RPMI7951 (cell line): ENCODE measurements around the gene SH2B2. TPM values are rescaled to one million over a fixed set of nuclear protein-coding genes. Genes with fewer than 3 reads are reported as not detected.
"Not testable (repeated sequence)": the region's sequence is repeated elsewhere in the genome, so short reads cannot be mapped to it uniquely, and the experiment has no call there.

Experiments used
- DNase-seq: peaks from one replicate; pipeline ENCODE4 v3.0.0-alpha.2; 2012; ENCODE audit warnings: low read depth
- total RNA-seq: library from RNA; depleted of rRNA; stranded (reverse); fragments of >200 nt; shearing (Covaris generic); gene quantifications from 2 replicates; pipeline ENCODE4 v1.2.3, GENCODE V29; 2014

SH2B2 gene
- total RNA-seq, 1 experiment from 2014 or later = 0.84 TPM

DNA sequence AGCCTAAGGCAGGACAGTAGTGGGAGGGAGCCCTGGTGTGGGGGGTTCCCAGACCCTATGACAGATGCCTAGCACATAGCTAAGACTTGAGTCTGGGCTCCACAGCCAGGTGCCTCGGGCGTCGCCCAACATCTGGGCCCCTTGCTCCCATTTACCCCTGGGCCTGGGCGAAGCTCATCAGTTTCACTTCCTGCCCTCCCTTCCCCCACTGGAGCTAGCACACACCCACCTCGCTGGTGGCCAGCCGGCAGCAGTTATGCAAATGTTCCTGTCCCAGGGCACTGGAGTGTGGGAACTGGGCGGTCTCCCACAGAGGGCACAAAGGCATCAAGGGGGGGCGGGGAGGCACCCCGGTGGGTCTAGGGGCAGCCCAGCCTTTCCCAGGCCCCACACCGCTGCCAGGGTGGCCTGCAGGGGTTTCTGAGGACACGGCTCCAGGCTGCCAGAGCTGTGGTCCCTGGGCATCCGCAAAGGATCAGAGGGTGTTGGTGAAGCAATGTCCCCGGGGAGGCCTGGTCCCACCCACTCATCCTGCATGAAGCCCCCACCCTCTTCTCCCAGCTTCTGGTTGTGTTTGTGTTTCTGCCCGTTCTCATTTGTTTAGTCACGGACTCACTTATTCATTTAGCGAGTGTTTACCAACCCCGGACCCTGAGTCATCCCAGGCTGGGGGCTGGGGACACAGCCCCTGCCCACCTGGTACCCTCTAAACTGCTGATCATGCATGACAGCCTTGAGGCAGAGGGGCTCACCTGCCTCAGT is 20.4 kb downstream of the SH2B2 start:
- DNase-seq = peak; percentile 76

- DNase-seq = no peak
These were observed 23.7 kb downstream of the SH2B2 start for GRCh38 chr7:102310414-102310815.

DNA sequence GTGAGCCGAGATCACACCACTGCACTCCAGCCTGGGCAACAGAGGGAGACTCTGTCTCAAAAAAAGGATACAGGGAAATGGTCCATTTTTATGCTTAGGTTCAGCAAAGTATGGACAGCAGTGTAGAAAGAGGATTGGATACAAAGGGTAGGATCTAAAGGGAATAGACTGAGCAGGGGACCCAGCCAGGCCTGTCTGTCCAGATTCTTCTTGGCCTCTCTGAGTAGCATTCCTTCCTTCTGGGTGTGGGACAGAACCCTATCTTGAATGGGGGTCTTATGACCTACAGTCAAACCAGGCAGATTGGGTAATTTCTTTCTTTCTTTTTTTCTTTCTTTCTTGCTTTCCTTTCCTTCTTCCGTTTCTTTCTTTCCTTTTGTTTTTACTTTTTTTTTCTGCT is 25.6 kb downstream of the SH2B2 start:
- no peak for DNase-seq

DNA sequence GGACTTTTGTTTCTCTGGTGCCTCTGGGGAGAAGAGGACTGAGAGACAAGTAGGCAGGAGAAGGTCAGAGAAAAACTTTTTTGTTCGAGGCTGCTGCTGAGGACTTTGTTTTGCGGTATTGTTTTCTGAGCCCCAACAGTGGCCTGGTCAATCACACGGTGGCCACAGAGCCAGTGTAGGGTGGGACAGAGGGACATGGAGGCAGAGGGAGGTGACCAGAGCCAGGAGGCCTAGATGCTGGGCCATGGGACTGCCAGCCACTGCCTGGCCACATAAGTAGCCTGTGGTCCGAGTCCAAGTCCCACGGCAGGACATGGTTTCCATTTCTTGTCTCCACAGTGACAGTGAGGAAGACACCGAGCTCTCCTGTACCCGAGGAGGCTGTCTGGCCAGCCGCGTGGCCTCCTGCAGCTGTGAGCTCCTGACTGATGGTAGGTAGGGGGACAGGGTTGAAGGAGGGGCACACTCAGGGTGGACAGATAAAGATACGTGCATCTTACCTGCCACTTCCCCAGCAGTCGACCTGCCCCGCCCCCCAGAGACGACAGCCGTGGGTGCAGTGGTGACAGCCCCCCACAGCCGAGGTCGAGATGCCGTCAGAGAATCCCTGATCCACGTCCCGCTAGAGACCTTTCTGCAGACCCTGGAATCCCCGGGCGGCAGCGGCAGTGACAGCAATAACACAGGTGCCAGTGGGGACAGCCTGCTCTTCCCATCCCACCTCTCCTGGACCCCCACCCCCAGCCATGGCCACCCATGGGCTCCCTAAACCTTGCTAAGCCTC is 27.5 kb downstream of the SH2B2 start:
- DNase-seq = no peak

DNA sequence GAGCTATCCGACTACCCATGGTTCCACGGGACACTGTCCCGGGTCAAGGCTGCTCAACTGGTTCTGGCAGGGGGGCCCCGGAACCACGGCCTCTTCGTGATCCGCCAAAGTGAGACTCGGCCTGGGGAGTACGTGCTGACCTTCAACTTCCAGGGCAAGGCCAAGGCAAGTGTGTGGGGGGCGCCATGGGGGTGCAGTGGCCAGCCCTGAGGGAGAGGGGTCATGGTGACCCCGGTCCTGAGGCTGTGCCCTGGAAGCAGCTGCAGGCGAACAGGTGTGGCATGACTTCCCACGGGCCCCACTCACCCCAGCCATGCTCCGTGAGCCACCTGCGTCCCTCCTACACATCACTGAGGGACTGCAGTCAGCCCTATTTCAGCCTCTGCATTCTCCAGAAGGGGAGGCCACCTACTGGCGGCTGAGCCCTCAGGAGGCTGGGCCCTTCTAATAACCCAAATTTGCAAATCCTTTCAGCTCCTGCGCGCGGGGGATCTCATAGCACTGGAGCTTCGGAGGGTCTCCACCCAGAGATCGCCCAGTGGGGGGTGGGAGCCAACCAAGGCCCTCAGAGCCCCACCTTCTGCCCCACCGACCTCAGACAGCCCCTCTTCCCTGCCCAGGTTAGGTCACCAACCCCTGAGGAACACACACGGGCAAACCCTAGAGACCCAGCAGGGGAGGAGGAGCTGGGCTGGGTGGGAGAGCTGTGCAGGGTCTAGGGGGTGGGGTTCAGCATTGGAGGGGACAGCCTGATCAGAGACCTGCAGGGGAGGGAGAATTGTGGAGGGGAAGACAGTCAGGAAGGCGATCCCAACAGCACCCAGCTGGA is 30.8 kb downstream of the SH2B2 start:
- no peak for DNase-seq

GRCh38 chr7:102318482-102318971 is 31.9 kb downstream of the SH2B2 start:
- no peak for DNase-seq

- DNase-seq = no peak
These were observed 33.0 kb downstream of the SH2B2 start for GRCh38 chr7:102319671-102320070.

DNA sequence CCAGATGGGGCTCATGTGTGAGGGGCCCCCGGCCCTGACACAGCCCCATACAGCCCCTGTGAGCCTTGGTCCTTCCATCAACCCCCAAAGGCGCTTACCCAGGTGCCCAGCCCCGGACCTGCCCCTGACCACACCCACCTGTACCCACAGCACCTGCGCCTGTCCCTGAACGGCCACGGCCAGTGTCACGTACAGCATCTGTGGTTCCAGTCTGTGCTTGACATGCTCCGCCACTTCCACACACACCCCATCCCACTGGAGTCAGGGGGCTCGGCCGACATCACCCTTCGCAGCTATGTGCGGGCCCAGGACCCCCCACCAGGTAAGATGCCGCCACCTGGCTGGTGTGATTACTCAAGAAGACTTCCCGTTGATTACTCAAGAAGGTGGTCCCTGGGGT is 33.5 kb downstream of the SH2B2 start:
- DNase-seq = no peak

DNA sequence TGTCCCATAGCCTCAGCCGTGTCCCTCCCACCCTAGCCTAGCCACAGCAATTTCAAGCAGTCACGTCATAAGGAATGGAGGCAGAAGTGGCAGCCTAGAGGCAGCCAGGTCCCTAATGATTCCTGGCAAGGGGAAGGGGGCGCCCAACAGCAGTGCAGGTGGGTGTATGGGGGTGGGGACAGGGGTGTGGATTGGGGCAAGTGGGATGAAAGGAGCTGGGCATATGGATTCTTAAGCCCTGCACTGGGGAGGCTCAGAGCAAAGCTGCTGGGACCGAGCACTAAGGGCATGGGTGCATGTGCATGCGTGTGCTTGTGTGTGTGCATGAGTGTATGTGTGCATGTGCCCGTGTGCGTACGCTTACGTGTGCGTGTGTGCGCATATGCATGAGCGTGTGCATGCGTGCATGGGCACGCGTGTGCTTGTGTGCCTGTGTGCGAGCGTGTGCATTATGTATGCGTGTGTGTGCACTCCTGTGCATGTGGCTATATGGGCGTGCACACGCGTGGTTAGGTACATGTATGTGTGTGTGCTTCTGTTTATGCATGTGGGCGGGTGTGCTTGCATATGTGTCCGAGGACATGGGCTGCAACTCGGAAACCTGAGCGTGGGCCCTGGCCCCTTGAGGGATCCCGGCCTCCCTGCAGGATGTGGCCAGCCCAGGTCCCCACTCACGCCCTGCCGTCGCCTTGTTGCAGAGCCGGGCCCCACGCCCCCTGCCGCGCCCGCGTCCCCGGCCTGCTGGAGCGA is 34.1 kb downstream of the SH2B2 start:
- no peak for DNase-seq

DNA sequence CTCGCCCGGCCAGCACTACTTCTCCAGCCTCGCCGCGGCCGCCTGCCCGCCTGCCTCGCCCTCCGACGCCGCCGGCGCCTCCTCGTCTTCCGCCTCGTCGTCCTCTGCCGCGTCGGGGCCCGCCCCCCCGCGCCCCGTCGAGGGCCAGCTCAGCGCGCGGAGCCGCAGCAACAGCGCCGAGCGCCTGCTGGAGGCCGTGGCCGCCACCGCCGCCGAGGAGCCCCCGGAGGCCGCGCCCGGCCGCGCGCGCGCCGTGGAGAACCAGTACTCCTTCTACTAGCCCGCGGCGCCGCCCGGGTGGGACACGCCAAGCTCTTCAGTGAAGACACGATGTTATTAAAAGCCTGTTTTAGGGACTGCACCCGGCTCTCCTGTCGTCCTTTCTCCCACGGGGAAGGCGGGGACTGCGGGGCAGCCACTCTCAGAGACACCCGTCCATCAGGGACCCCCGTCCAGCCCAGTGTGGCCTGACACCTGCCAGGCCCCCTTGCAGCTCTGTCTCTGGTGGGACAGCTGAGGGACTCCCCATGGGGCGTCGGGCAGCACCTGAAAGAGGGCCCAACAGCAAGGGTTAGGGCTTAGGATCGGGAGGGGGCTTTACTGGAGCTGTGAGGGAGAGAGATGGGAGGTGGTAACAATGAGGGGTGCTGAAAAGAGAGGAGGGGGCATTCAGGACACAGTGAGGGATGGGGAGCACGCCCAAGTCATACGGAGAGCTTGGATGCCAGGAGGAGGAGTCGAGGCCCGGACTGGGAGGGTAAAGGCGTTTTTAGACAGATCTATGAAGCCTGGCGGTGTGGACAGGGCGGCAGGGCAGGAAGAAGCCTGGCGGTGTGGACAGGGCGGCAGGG is 34.9 kb downstream of the SH2B2 start:
- DNase-seq = no peak

DNA sequence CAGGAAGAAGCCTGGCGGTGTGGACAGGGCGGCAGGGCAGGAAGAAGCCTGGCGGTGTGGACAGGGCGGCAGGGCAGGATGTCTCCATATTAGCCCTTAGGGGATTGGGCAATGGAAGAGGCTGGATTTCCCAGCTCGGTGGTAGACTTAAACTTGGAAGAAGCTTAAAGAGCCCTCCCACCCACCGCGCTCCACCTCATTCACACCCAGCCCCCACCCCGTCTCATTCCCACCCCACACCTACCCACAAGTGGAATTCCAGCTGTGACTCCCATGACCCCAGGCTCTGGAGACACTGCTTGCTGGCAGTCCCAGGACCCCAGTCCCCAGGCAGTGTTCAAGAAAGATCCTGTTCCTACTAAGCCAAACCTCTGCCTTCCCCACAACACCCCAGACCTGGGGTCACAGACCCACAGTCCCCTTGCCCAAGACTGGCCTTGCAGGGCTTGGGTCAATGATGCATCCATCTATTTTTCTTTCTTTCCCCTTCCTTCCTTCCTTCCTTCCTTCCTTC is 35.6 kb downstream of the SH2B2 start:
- no peak for DNase-seq

- no peak for DNase-seq
These were observed 37.2 kb downstream of the SH2B2 start for GRCh38 chr7:102323914-102324195.

GRCh38 chr7:102325106-102325505 is 38.4 kb downstream of the SH2B2 start:
- not testable (repeated sequence) for DNase-seq

GRCh38 chr7:102326157-102326889 is 39.7 kb downstream of the SH2B2 start:
- DNase-seq = no peak

DNA sequence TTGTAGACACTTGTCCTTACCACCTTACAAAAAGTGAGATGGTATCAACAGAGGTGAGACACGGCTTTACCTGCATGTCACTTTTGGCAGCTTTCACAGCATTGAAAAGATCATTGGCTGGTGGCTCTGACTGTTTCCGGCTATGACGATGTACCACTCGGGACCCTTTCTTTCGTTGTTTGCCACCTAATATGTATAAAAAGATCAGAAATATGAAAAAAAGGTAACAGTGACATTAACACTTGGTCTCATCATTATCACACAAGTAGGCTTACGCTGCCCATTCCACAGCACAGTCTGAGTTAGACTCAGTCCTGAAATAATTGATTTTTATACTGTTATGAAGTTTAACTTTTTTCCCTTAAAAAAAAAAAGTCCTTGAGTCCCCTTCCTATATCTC is 40.5 kb downstream of the SH2B2 start:
- DNase-seq = not testable (repeated sequence)

DNA sequence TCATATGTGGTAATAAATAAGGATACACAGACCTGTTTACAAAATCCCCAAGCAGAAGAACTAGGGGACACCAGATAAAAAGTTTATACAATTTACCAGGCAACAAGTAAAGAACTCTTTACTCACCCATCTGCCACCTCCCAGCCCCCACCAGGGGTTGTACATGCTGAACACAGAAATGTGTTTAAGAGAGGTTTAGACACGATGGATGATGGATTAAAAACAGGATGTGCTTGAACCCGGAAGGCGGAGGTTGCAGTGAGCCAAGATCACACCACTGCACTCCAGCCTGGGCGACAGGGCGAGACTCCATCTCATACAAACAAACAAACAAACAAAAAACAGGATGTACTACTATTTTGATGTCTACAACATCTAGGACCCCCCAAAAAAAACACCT is 42.2 kb downstream of the SH2B2 start:
- not testable (repeated sequence) for DNase-seq

GRCh38 chr7:102329366-102329765 is 42.7 kb downstream of the SH2B2 start:
- not testable (repeated sequence) for DNase-seq

DNA sequence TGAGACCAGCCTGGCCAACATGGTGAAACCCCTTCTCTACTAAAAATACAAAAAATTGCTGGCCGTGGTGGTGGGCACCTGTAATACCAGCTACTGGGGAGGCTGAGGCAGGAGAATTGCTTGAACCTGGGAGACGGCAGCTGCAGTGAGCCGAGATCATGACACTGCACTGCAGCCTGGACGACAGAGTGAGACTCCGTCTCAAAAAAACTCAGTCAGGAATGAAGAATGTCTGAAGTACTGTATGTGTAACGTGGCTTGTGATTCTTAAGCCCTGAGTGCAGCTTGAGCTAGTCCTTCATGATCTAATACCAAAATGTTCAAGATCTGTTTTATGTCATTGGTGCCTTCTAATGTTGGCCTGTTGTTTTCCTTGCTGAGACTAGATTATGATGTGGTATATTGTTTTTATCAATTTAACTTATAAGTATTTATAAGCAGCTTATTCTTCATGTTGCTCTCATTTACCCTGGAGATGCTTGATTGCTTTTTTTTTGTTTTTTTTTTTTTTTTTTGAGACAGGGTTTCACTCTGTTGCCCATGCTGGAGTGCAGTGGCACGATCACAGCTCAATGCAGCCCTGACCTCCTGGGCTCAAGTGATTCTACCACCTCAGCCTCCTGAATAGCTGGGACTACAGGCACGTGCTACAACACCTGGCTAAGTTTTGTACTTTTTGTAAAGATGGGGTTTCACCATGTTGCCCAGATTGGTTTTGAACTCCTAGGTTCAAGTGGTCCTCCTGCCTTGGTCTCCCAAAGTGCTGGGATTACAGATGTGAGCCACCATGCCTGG is 44.2 kb downstream of the SH2B2 start:
- not testable (repeated sequence) for DNase-seq

GRCh38 chr7:102335574-102335973 is 48.9 kb downstream of the SH2B2 start:
- not testable (repeated sequence) for DNase-seq
